NT2/D1 (cell line): ENCODE measurements around the gene CUL3.

Experiments used
- SUZ12 ChIP-seq: IDR thresholded peaks from 2 replicates; pipeline ENCODE4 v1.6.1; 2011; ENCODE audit not compliant: insufficient read length, insufficient read depth; ENCODE audit errors: extremely low read depth
- YY1 ChIP-seq: IDR thresholded peaks from 2 replicates; pipeline ENCODE4 v1.6.1; 2011; ENCODE audit not compliant: insufficient read length, insufficient read depth

DNA sequence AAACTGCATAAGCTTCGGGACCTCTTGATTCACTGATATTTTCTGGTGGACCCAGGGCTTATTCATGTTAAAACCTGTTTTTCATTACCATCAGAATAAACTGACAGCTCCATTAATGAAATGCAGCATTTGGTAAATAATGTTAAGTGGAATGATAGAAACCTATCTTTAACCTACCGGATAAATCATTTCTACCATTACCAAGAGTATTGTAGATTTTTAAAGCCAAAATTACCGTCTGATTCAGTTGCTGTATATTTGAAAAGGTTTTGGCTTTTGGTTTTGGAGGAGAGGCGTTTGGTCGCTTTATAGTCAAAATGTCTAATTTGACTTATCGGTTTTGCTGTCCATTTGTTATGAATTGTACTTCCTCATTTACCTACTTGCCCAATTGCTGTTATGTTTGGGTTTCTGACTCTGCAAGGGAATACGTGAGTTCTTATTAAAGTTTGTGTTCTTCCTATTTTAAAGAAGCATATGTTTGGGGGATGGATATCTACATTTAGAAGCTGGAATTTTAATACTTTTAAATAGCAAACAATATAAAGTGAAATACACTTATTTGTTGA is 1.0 kb upstream of the CUL3 start:
- no peak for TF ChIP-seq YY1
- TF ChIP-seq SUZ12 = no peak
